MM.1S (cell line): ENCODE data around the gene EFL1.

Experiments used
- EZH2 ChIP-seq: fragments of 300-600 bp; sonication (generic); optimal IDR thresholded peaks from 2 replicates; pipeline ENCODE3; 2017; ENCODE audit warnings: low read depth, mild to moderate bottlenecking, antibody characterized with exemption, low read length, mixed read lengths
- EZH2phosphoT487 ChIP-seq: fragments of 300-600 bp; sonication (generic); IDR thresholded peaks from 2 replicates; pipeline ENCODE4 v1.6.1; 2018; ENCODE audit warnings: antibody characterized with exemption, low read length
- TF ChIP-seq, protein P1 (sequence below): fragments of 300-600 bp; sonication (generic); IDR thresholded peaks from 2 replicates; pipeline ENCODE4 v1.5.1; 2016; ENCODE audit warnings: antibody characterized with exemption, low read length, mixed read lengths

DNA sequence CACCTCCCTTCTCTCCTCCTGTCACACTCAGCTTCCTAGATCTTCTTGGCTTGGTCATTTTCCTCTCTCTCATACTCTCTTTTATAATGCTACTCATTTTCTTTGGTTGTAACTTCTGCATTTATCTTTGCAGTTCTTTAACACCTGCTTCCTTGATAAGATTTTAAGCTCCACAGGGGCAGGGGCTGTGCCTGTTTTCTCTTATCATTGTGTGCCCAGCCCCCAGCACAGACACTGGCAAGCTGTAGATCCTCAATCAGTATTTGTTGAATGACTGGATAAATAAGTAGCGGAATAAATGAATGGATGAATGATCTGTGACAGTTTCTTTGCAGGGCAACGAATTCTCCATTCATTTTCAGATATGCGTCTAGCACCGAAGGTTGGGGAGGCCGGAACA, 152.4 kb downstream of the EFL1 start:
- TF ChIP-seq, protein P1, sequence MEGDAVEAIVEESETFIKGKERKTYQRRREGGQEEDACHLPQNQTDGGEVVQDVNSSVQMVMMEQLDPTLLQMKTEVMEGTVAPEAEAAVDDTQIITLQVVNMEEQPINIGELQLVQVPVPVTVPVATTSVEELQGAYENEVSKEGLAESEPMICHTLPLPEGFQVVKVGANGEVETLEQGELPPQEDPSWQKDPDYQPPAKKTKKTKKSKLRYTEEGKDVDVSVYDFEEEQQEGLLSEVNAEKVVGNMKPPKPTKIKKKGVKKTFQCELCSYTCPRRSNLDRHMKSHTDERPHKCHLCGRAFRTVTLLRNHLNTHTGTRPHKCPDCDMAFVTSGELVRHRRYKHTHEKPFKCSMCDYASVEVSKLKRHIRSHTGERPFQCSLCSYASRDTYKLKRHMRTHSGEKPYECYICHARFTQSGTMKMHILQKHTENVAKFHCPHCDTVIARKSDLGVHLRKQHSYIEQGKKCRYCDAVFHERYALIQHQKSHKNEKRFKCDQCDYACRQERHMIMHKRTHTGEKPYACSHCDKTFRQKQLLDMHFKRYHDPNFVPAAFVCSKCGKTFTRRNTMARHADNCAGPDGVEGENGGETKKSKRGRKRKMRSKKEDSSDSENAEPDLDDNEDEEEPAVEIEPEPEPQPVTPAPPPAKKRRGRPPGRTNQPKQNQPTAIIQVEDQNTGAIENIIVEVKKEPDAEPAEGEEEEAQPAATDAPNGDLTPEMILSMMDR, result no peak
- TF ChIP-seq EZH2 (no peak), EZH2phosphoT487 (no peak)
